CD14-positive monocyte (primary cell): ENCODE results near the gene CDC25A. TPM values are rescaled to one million over a fixed set of nuclear protein-coding genes. Genes with fewer than 3 reads are reported as not detected.
A peak's percentile ranks its signal among the peaks of the same experiment; 100 is the strongest.

Experiments
- DNase-seq, 3 donors: peaks; one replicate each; pipeline ENCODE4 v3.0.0-alpha.2; 2011 to 2022
- H2AFZ ChIP-seq: 2 replicates; pipeline ENCODE4 v1.6.0; 2012; ENCODE audit warnings: mild to moderate bottlenecking, low read depth, low read length, inconsistent platforms; ENCODE audit not compliant: insufficient read depth, poor library complexity, severe bottlenecking
- H3K27ac ChIP-seq, 2 donors: 1 replicate in 1 of 2; 2 replicates in 1 of 2; pipeline ENCODE4 v1.5.1; 2012 to 2013; ENCODE audit warnings: low read length in 2 of 2, control low read depth in 1 of 2, inconsistent platforms in 1 of 2, low read depth in 1 of 2, mild to moderate bottlenecking in 1 of 2
- H3K27me3 ChIP-seq, 2 donors: one replicate each; pipeline versions ENCODE4 v1.6.0 to v1.6.1; 2011 to 2013; ENCODE audit warnings: low read length in 2 of 2; ENCODE audit not compliant: control insufficient read depth in 2 of 2, insufficient read depth in 2 of 2
- H3K36me3 ChIP-seq, 2 donors: replicated peaks in 1 of 2; 1 replicate in 1 of 2; 2 replicates in 1 of 2; pipeline versions ENCODE4 v1.5.1 to v1.6.1; 2012 to 2013; ENCODE audit warnings: low read length in 2 of 2, control low read depth in 1 of 2, inconsistent platforms in 1 of 2, mild to moderate bottlenecking in 1 of 2; ENCODE audit not compliant: insufficient read depth in 2 of 2, control insufficient read depth in 1 of 2
- H3K4me1 ChIP-seq, 2 donors: 1 replicate in 1 of 2; 2 replicates in 1 of 2; pipeline versions ENCODE4 v1.5.1 to v1.6.1; 2012 to 2013; ENCODE audit warnings: low read length in 2 of 2, control low read depth in 1 of 2, inconsistent platforms in 1 of 2, mild to moderate bottlenecking in 1 of 2, moderate library complexity in 1 of 2; ENCODE audit not compliant: insufficient read depth in 2 of 2, control insufficient read depth in 1 of 2
- H3K4me2 ChIP-seq: replicated peaks from 2 replicates; pipeline ENCODE3; 2012; ENCODE audit warnings: low read length, moderate library complexity, mild to moderate bottlenecking; ENCODE audit not compliant: poor library complexity, severe bottlenecking; ENCODE audit errors: extremely low read depth
- H3K4me3 ChIP-seq, 3 experiments: fragments of 200-600 bp in 1 of 3; sonication (generic) in 1 of 3; replicated peaks in 1 of 3; 1 replicate in 2 of 3; 2 replicates in 1 of 3; pipeline ENCODE4 v1.5.1; 2011 to 2013; ENCODE audit warnings: low read length in 3 of 3, mild to moderate bottlenecking in 3 of 3, control low read depth in 2 of 3, low read depth in 2 of 3, inconsistent platforms in 1 of 3, moderate library complexity in 1 of 3
- H3K79me2 ChIP-seq: 2 replicates; pipeline ENCODE4 v1.6.0; 2012; ENCODE audit warnings: mild to moderate bottlenecking, control low read depth, inconsistent platforms, low read length, moderate library complexity; ENCODE audit not compliant: insufficient read depth
- H3K9ac ChIP-seq: 2 replicates; pipeline ENCODE4 v1.6.0; 2017; ENCODE audit warnings: low read length, mild to moderate bottlenecking; ENCODE audit not compliant: insufficient read depth, poor library complexity, severe bottlenecking
- H3K9me3 ChIP-seq, 2 donors: replicated peaks in 1 of 2; 1 replicate in 1 of 2; 2 replicates in 1 of 2; pipeline versions ENCODE4 v1.5.1 to v1.6.1; 2012 to 2013; ENCODE audit warnings: low read length in 2 of 2, control low read depth in 1 of 2; ENCODE audit not compliant: control insufficient read depth in 1 of 2, insufficient read depth in 1 of 2
- H4K20me1 ChIP-seq: 2 replicates; pipeline ENCODE4 v1.6.0; 2012; ENCODE audit warnings: mild to moderate bottlenecking, low read length, control low read depth, moderate library complexity; ENCODE audit not compliant: insufficient read depth
- H3K27ac Mint-ChIP-seq, 7 donors: one replicate each; pipeline ENCODE4 v1.8.0; 2020; ENCODE audit warnings: mild to moderate bottlenecking in 7 of 7, mixed read lengths in 7 of 7, moderate library complexity in 6 of 7, inconsistent platforms in 2 of 7
- H3K27me3 Mint-ChIP-seq, 3 donors: one replicate each; pipeline ENCODE4 v1.8.0; 2021 to 2022; ENCODE audit warnings: low read depth in 3 of 3, mild to moderate bottlenecking in 3 of 3, mixed read lengths in 3 of 3, moderate library complexity in 3 of 3, inconsistent platforms in 1 of 3
- H3K36me3 Mint-ChIP-seq, 2 donors: one replicate each; pipeline ENCODE4 v1.8.0; 2020; ENCODE audit warnings: mixed read lengths in 2 of 2, inconsistent platforms in 1 of 2, mild to moderate bottlenecking in 1 of 2
- H3K4me1 Mint-ChIP-seq: one replicate; pipeline ENCODE4 v1.8.0; 2020; ENCODE audit warnings: mild to moderate bottlenecking, mixed read lengths
- H3K4me3 Mint-ChIP-seq, 2 donors: one replicate each; pipeline ENCODE4 v1.8.0; 2020; ENCODE audit warnings: mild to moderate bottlenecking in 2 of 2, mixed read lengths in 2 of 2, moderate library complexity in 1 of 2
- H3K9me3 Mint-ChIP-seq, 7 donors: one replicate each; pipeline ENCODE4 v1.8.0; 2020 to 2022; ENCODE audit warnings: mixed read lengths in 7 of 7, mild to moderate bottlenecking in 6 of 7, moderate library complexity in 6 of 7, inconsistent platforms in 2 of 7
- CTCF ChIP-seq: fragments of 200-600 bp; IDR thresholded peaks from one replicate; pipeline ENCODE4 v1.8.0; 2022; ENCODE audit warnings: antibody characterized with exemption, mild to moderate bottlenecking
- WGBS: methylation state at CpG from one replicate; pipeline ENCODE4 v1.1.5; 2013; ENCODE audit warnings: missing lambda C conversion rate; ENCODE audit not compliant: insufficient coverage; 5-methylcytosine and 5-hydroxymethylcytosine counted together
- intact Hi-C, 2 donors: fragments of 100-400 bp; cut with micrococcal nuclease; formaldehyde crosslinking; loops; one replicate each; pipeline versions ENCODE4 v1.15.0 to v1.15.1; 2023
- polyA plus RNA-seq, 3 donors: library from polyadenylated mRNA; depleted of rRNA in 1 of 3; unstranded in 2 of 3; stranded (reverse) in 1 of 3; fragments of 300-500 nt in 2 of 3; fragments of >200 nt in 1 of 3; fragmentation: Illumina TruSeq in 2 of 3; gene quantifications; 1 replicate in 2 of 3; 2 replicates in 1 of 3; pipeline ENCODE4 v1.2.3, GENCODE V29; 2012 to 2021

CDC25A gene
- polyA plus RNA-seq, 3 donors: 0.07 to 0.39 TPM; not detected in 1

- WGBS: 100% methylated on average over 2 of the region's 5 CpGs
- no peak overlapping the region for H3K4me3 ChIP-seq
- H3K9me3 ChIP-seq: no peaks in the 10 kb centered on the region
- H2AFZ ChIP-seq: no peak overlapping the region
- DNase-seq: no peak
- Mint-ChIP-seq H3K4me3 (no peak overlapping the region), H3K27ac (peak overlapping the region in 3 of 7 donors; percentile 13 to 35 (median 26)), H3K4me1 (peaks cover 2% of the 10 kb centered on the region), H3K27me3 (peaks cover 0 to under 1% (median 0%) of the 10 kb centered on the region in 3 donors), H3K36me3 (peaks cover 30 to 49% of the 10 kb centered on the region in 2 donors), H3K9me3 (peaks cover 0 to 2% (median 0%) of the 10 kb centered on the region in 7 donors)
- H3K79me2 ChIP-seq: no peaks in the 10 kb centered on the region
- peaks cover 24 to 43% of the 10 kb centered on the region in 2 donors for H3K36me3 ChIP-seq
- H3K27ac ChIP-seq: no peak overlapping the region
- H3K9ac ChIP-seq: no peak overlapping the region
- intact Hi-C loops: no loop called here
- no peaks in the 10 kb centered on the region for H4K20me1 ChIP-seq
- TF ChIP-seq CTCF: no peak
- H3K27me3 ChIP-seq: no peaks in the 10 kb centered on the region
- no peak overlapping the region for H3K4me2 ChIP-seq
- no peaks in the 10 kb centered on the region for H3K4me1 ChIP-seq
Observed at GRCh38 chr3:48157202-48157840, 30.9 kb downstream of the CDC25A start.

- Histone ChIP-seq H4K20me1 (no peaks in the 10 kb centered on the region), H3K79me2 (no peaks in the 10 kb centered on the region), H3K9ac (no peak overlapping the region), H3K27ac (no peak overlapping the region), H2AFZ (no peak overlapping the region), H3K9me3 (no peaks in the 10 kb centered on the region), H3K27me3 (no peaks in the 10 kb centered on the region), H3K4me2 (no peak overlapping the region), H3K4me3 (no peak overlapping the region), H3K4me1 (no peaks in the 10 kb centered on the region), H3K36me3 (peaks cover 14 to 32% of the 10 kb centered on the region in 2 donors)
- Mint-ChIP-seq H3K27ac (no peak overlapping the region), H3K27me3 (peaks cover 0 to 1% (median 1%) of the 10 kb centered on the region in 3 donors), H3K4me1 (peaks cover 2% of the 10 kb centered on the region), H3K9me3 (no peaks in the 10 kb centered on the region), H3K4me3 (no peak overlapping the region), H3K36me3 (peaks cover 20 to 37% of the 10 kb centered on the region in 2 donors)
- intact Hi-C loops: no loop called here
- DNase-seq: no peak
- WGBS: no CpG with 5 or more reads among the region's 2 CpGs
- TF ChIP-seq CTCF: no peak
Observed at GRCh38 chr3:48156163-48156562, 32.1 kb downstream of the CDC25A start.
